Panc1 (cell line): ENCODE results near the gene PPP1CA. TPM values are rescaled to one million over a fixed set of nuclear protein-coding genes. Genes with fewer than 3 reads are reported as not detected.
A peak's percentile ranks its signal among the peaks of the same experiment; 100 is the strongest.

Source experiments
- ATAC-seq: fragments of 200-7000 bp; cut with Tn5 transposase; 2 replicates; pipeline ENCODE4 v1.9.1; 2020; ENCODE audit warnings: mild to moderate bottlenecking, moderate library complexity
- BruUV-seq: library from RNA; stranded (reverse); fragments of 400-500 nt; replicated peaks from 2 replicates; lab custom pipeline; 2021; lab: Mats Ljungman, UMichigan
- CTCF ChIA-PET: fragments of 300-600 bp; sonication (Branson Sonifier 250); formaldehyde crosslinking; loops from one replicate; lab custom pipeline; 2022; ENCODE audit warnings: antibody characterized with exemption; lab: Charles Lee
- POLR2A ChIA-PET: fragments of 300-600 bp; sonication (Branson Sonifier 250); formaldehyde crosslinking; loops from one replicate; lab custom pipeline; 2022; ENCODE audit warnings: antibody characterized with exemption; lab: Charles Lee
- DNase-seq: peaks from one replicate; pipeline ENCODE4 v3.0.0-alpha.2; 2010; ENCODE audit warnings: low read depth, low spot score
- H3K27ac ChIP-seq: 2 replicates; pipeline ENCODE4 v1.5.1; 2011; ENCODE audit warnings: mild to moderate bottlenecking, low read length, inconsistent platforms
- H3K27me3 ChIP-seq: fragments of 200-500 bp; sonication (Bioruptor generic); 2 replicates; pipeline ENCODE4 v1.6.0; 2014; ENCODE audit warnings: low read length, inconsistent platforms; ENCODE audit not compliant: control insufficient read depth, insufficient read depth
- H3K36me3 ChIP-seq: fragments of 200-500 bp; sonication (Bioruptor generic); 2 replicates; pipeline ENCODE4 v1.5.1; 2014; ENCODE audit warnings: inconsistent platforms, mild to moderate bottlenecking, low read length, moderate library complexity; ENCODE audit not compliant: control insufficient read depth, insufficient read depth
- H3K4me1 ChIP-seq: 2 replicates; pipeline ENCODE4 v1.5.1; 2011; ENCODE audit warnings: inconsistent platforms, mild to moderate bottlenecking, low read length, moderate library complexity; ENCODE audit not compliant: control insufficient read depth, insufficient read depth
- H3K4me3 ChIP-seq, 2 experiments: 2 replicates each; pipeline ENCODE4 v1.5.1; 2011 to 2012; ENCODE audit warnings: low read depth in 2 of 2, low read length in 2 of 2, mild to moderate bottlenecking in 2 of 2, inconsistent platforms in 1 of 2, moderate library complexity in 1 of 2
- H3K9me3 ChIP-seq: fragments of 200-500 bp; sonication (Bioruptor generic); 2 replicates; pipeline ENCODE4 v1.5.1; 2014; ENCODE audit warnings: low read depth, mild to moderate bottlenecking, inconsistent platforms, low read length, moderate library complexity; ENCODE audit not compliant: control insufficient read depth, insufficient read depth
- CTCF ChIP-seq: fragments of 450-650 bp; IDR thresholded peaks from 2 replicates; pipeline ENCODE4 v1.5.1; 2017; ENCODE audit warnings: mild to moderate bottlenecking
- POLR2AphosphoS5 ChIP-seq: IDR thresholded peaks from 2 replicates; pipeline ENCODE4 v1.6.1; 2012; ENCODE audit warnings: mild to moderate bottlenecking, low read depth, low read length, moderate library complexity
- SIN3A ChIP-seq: IDR thresholded peaks from 2 replicates; pipeline ENCODE4 v1.6.1; 2012; ENCODE audit warnings: low read depth, mild to moderate bottlenecking, low read length, moderate library complexity, borderline replicate concordance; ENCODE audit not compliant: insufficient read depth
- TCF7L2 ChIP-seq: IDR thresholded peaks from 2 replicates; pipeline ENCODE4 v1.6.1; 2011; ENCODE audit warnings: mild to moderate bottlenecking, low read depth, low read length, inconsistent platforms
- in situ Hi-C: cut with HindIII; loops from 2 replicates; pipeline ENCODE4 v1.10.0; 2016; ENCODE audit warnings: low sequenced_read_pairs, low pct_unique_long_range_greater_than_20kb
- intact Hi-C: fragments of 100-400 bp; cut with micrococcal nuclease; formaldehyde crosslinking; loops from one replicate; pipeline ENCODE4 v1.10.0; 2022; ENCODE audit not compliant: unreplicated experiment
- total RNA-seq: library from RNA; stranded (reverse); gene quantifications from one replicate; pipeline ENCODE4 v1.2.1, GENCODE V29; 2021; ENCODE audit not compliant: unreplicated experiment
- TF ChIP-seq, protein P1 (sequence below), 2 experiments: IDR thresholded peaks; 2 replicates each; pipeline ENCODE4 v1.6.1; 2011 to 2012; ENCODE audit warnings: low read depth in 2 of 2, control low read depth in 1 of 2, low read length in 1 of 2, mild to moderate bottlenecking in 1 of 2, moderate library complexity in 1 of 2; ENCODE audit not compliant: insufficient read depth in 1 of 2

PPP1CA gene
- total RNA-seq, 1 experiment from 2014 or later: 361 TPM

DNA sequence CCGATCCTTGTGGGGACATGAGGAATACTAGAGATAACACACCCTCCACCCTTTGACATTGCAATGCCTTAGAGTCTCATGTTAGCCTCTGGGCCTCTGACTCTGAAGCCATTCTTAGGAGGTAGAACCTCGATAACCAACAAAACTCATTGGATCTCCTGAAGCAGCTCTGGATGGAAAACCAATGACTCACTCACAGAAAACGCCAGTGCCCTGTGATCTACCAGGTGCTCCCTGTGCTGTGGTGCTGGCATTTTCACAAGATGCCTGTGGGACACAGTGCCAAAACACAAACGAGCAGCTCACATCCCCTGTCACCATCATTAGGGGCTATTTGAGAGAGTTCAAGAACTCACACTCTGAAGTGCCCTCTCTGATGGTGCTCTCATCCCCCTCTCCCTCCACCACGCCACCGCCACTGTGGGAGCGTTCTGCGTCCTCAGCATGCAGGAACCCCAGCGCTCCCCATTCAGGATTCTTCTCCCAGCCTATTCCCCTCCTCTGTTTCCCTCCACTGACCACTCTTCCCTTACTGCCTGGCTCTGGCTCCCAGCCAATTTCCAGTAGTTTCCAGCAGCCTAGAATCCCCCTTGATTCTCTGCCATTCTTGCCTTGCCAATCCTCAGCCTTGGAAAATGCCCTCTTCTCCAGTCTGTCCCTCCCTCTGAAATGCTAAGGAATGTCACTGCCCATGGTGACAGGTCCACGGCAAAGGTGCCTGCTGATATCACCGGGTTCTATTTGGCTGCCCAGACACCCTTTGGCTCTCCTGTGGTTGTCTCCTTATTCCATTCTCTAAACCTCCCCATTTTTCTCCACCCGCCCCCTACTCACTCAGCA is 43.6 kb downstream of the PPP1CA start:
- DNase-seq: no peak
- intact Hi-C loops: loop anchor here (1.0 kb wide), 1 partner anchor 24 kb away; no protein-coding TSS in a partner anchor

GRCh38 chr11:67356864-67357561 is 44.6 kb downstream of the PPP1CA start:
- peaks cover 53% of the 10 kb centered on the region for H3K4me1 ChIP-seq
- CTCF ChIA-PET: interaction anchor here (0.6 to 7.9 kb wide), 8 partner anchors 11 to 51 kb away, joined by 3 to 207 read pairs (median 13); partner anchors contain the start of gene CLCF1
- no peak for DNase-seq
- no peaks in the 10 kb centered on the region for H3K36me3 ChIP-seq
- H3K27me3 ChIP-seq: no peaks in the 10 kb centered on the region
- H3K4me3 ChIP-seq: no peak overlapping the region
- POLR2A ChIA-PET: interaction anchor here (0.9 to 1.6 kb wide), 2 partner anchors 16 to 24 kb away, joined by 9 to 15 read pairs; partner anchors contain the start of gene CLCF1
- no peaks in the 10 kb centered on the region for H3K9me3 ChIP-seq
- in situ Hi-C loops: no loop called here
- BruUV-seq: no TSS peak
- ATAC-seq: peak; percentile 46
- TF ChIP-seq TCF7L2 (peak; percentile 43; the same call in 1 of the 2 replicates), CTCF (peak; percentile 98; the same call in 1 of the 2 replicates), POLR2AphosphoS5 (no peak)
- TF ChIP-seq, protein P1, sequence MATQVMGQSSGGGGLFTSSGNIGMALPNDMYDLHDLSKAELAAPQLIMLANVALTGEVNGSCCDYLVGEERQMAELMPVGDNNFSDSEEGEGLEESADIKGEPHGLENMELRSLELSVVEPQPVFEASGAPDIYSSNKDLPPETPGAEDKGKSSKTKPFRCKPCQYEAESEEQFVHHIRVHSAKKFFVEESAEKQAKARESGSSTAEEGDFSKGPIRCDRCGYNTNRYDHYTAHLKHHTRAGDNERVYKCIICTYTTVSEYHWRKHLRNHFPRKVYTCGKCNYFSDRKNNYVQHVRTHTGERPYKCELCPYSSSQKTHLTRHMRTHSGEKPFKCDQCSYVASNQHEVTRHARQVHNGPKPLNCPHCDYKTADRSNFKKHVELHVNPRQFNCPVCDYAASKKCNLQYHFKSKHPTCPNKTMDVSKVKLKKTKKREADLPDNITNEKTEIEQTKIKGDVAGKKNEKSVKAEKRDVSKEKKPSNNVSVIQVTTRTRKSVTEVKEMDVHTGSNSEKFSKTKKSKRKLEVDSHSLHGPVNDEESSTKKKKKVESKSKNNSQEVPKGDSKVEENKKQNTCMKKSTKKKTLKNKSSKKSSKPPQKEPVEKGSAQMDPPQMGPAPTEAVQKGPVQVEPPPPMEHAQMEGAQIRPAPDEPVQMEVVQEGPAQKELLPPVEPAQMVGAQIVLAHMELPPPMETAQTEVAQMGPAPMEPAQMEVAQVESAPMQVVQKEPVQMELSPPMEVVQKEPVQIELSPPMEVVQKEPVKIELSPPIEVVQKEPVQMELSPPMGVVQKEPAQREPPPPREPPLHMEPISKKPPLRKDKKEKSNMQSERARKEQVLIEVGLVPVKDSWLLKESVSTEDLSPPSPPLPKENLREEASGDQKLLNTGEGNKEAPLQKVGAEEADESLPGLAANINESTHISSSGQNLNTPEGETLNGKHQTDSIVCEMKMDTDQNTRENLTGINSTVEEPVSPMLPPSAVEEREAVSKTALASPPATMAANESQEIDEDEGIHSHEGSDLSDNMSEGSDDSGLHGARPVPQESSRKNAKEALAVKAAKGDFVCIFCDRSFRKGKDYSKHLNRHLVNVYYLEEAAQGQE (IDR thresholded peaks at IDR 0.05; ENCODE audit: insufficient read depth in 1 of 2, low read depth in 2 of 2, low read length in 1 of 2): 0 out of 4 replicates have a peak, but pooled peaks of 1 of the 2 experiments have one; percentile 30
- peak overlapping the region; percentile 94 for H3K27ac ChIP-seq
- intact Hi-C loops: loop anchor here (1.0 kb wide), 1 partner anchor 25 kb away; no protein-coding TSS in a partner anchor

More for the DNA sequence above, 43.6 kb downstream of the PPP1CA start:
- Histone ChIP-seq H3K4me3 (no peak overlapping the region), H3K4me1 (peaks cover 47% of the 10 kb centered on the region), H3K9me3 (no peaks in the 10 kb centered on the region), H3K27me3 (no peaks in the 10 kb centered on the region), H3K36me3 (no peaks in the 10 kb centered on the region), H3K27ac (peak overlapping the region; percentile 94)
- TF ChIP-seq, protein P1 (IDR thresholded peaks at IDR 0.05; ENCODE audit: insufficient read depth in 1 of 2, low read depth in 2 of 2, low read length in 1 of 2): no peak
- TF ChIP-seq SIN3A (no peak), POLR2AphosphoS5 (no peak), TCF7L2 (no peak), CTCF (no peak)
- no TSS peak for BruUV-seq
- in situ Hi-C loops: no loop called here
- ATAC-seq: no peak
- ChIA-PET CTCF (interaction anchor here (0.6 to 7.9 kb wide), 5 partner anchors 12 to 59 kb away, joined by 3 to 207 read pairs (median 4); no protein-coding TSS in a partner anchor), POLR2A (no interaction called here)
